CD4-positive, alpha-beta T cell treated with Interleukin-15 for 1 hour (primary cell): Measurements from ENCODE around the gene NFXL1.
"Not testable (repeated sequence)": the region's sequence is repeated elsewhere in the genome, so short reads cannot be mapped to it uniquely, and the experiment has no call there.

Experiments
- DNase-seq: peaks from one replicate; pipeline ENCODE4 v3.0.0-alpha.2; 2020

The NFXL1 gene

DNA sequence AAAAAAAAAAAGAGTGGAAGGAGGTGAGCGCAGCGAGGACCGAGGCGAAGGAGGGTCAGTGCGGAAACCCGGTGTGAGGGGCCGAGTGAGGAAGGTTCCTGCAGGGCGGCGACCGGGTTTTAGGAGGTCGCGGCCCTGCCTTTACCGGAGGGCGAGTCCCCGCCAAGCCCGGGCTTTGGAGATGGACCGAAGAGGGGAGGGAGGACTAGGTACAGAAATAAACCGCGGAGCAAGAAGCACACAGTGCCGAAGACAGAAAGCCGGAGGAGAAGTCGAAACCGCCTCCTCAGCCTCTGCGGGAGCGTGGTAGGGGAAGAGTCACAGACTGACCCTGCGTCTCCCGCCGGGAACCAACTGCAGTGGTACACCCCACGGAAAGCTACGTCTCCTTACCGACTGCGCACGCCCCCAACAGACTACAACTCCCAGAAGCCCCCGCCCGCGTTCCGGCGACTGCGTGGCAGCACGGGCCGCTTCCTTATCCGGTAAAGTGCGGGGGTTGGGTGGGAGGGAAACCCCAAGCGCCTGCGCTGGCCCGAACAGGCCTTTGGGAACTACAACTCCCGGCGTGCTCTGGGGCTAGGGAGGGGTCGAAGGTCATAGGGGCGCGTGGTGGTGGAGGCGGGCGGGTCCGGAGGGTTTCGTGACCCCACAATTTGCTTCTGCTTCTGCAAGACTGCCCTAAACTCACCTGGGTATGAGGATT is at the start of gene NFXL1:
TSS of gene NFXL1 (minus strand) at position 364 of the 706 bp plus-strand sequence. CDS start 380 bp downstream, outside the sequence.
- DNase-seq = peak; percentile 96

DNA sequence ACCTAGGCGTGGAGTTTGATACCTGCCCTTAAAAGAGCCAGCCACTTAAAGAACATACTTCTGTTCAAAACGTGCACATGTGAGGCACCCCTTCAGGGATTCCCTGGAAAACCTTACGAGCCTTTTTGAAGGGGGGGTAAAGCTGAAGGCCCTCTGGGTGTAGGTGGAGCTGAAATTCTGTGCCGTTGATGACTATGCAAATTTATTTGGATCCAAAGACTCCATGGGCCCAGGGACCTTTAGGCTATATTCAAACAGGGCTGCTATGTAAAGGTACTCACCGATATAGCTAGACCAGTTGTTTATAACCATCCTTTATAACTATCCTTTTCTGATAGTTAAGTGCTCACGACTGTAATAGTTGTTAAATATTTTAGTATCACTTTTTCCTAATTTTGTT is 40.3 kb upstream of the NFXL1 start:
- DNase-seq = no peak

DNA sequence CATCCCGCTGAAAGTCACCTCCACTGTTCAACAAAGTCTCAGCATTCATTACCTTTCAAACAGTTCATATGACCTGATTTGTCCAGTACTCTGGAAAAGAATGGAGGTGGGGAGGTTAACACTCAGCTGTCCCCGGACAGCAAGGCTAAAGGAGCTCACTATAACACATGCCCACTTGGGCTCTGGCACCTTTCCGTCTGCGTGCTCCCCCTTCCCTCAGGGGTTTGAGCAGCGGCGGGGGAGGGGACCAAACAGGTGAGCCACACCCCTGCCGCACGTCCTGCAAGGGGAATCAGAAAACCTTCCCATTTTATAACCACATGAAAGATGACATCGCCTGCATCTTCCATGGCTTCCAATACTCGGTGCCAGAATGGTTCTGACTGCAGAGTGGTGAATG is 39.9 kb upstream of the NFXL1 start:
- DNase-seq = no peak

DNA sequence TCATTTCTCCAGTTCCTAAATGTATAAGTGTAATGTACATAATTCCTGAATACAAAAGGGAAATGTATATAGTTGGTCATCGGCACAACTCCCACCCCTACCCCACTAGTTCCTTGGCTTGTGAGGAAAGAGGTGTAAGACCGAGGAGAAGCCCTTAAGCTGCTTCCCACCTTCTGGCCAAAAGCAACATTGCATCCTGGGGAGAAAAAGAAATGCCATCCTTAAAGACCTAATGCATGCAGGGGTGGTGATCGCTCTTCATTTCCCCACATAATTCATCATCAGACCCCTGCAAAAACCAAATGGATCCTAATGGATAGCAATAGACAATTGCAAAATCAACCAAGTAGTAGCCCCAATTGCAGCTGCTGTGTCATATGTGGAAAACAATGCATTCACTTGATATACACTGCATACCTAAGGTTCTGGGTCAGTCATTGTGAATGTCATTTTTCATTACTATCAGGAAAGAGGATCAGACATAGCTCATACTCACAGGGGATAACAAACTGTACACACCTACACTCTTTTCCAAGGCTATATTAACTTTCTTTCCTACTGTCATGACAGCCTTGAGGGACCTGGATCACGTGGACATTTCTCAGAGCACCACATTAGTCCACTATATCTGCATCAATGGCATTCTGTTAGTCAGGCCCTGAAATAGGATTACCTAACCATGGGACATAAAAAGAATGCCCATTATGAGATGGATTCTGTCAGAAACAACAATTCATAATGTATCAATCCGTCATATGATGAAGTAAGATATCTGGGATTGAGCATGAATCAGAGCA is 31.7 kb upstream of the NFXL1 start:
- no peak for DNase-seq

DNA sequence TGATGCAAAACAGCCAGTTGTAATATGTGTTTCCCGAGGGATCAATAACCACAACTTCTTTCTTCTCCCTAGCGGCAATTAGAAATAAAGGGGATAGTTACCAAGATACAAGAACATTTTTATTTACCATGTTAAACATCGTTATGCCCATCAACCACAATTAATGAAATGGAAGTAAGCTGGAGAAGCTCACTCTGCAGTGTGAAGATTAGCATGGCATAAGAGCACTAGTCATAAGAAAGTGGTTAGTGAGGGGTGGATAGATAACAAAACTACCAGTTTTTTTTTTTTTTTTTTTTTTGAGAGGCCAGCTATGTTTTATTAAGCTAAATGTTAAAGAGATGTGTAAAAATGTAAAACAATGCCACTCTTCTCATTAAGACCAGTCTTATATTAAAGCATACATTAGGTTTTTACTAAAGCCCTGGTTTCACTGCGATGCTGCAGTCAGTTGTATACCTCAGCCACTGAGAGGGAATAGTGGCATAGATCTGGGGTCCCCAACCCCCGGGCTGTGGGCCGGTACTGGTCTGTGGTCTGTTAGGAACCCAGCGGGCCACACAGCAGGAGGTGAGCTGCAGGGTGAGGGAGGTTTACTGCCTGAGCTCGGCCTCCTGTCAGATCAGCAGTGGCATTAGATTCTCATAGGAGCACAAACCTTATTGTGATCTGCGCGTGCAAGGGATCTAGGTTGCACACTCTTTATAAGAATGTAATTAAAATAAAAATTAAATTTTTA is 27.9 kb upstream of the NFXL1 start:
- no peak for DNase-seq

DNA sequence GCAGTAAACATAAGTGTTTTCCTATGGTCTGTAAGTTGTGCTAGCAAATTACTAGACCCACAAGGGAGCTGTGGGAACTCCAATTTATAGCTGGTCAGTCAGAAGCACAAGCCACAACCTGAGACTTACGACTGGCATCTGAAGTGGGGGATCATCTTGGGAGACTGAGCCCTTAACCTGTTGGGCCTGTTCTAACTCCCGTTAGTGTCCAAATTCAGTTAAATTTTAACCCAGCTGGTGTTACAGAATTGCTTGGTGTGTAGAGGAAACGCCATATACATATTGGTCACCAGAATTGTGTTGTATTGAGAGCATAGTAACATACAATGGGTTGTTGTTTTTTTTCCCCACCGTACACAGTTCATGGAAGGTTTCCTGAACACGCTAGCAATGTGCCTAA is 25.1 kb upstream of the NFXL1 start:
- DNase-seq = no peak

DNA sequence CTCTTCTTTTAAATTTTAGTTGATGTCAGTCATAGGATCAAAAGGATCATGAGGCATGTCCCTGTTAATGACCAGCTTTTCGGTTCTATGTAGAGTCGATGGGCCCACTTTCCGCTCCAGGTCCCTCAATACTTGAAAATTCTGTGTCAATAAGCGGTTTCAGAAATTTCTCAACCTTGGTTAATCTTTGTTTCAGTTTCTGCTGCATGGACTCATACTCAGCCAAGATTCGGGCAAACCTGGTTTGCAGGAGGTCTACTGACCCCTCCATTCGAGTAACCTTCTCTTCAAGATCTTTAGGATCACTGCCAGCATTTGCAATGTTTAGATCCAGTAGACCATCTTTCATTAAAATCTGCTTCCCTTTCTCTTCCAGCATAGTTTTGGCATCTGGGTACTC is 22.0 kb upstream of the NFXL1 start:
- no peak for DNase-seq

DNA sequence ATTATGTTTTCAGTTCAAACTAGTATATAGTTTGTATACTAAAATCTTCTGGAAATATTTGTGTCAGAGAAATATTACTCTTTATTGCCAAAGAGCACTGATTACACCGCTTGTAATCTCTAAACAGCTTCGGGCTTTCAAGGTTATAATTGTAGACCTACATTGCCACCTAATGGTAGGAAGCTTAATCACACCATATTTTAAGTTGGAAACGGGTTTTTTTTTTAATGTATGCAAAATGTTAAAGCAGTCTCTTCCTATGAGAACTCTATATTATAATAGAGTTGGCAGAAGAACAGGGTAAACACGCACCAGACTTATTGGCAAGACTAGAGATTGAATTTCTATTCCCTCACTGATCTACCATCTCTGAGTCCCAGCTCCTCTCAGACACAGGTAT is 19.5 kb upstream of the NFXL1 start:
- DNase-seq = no peak

DNA sequence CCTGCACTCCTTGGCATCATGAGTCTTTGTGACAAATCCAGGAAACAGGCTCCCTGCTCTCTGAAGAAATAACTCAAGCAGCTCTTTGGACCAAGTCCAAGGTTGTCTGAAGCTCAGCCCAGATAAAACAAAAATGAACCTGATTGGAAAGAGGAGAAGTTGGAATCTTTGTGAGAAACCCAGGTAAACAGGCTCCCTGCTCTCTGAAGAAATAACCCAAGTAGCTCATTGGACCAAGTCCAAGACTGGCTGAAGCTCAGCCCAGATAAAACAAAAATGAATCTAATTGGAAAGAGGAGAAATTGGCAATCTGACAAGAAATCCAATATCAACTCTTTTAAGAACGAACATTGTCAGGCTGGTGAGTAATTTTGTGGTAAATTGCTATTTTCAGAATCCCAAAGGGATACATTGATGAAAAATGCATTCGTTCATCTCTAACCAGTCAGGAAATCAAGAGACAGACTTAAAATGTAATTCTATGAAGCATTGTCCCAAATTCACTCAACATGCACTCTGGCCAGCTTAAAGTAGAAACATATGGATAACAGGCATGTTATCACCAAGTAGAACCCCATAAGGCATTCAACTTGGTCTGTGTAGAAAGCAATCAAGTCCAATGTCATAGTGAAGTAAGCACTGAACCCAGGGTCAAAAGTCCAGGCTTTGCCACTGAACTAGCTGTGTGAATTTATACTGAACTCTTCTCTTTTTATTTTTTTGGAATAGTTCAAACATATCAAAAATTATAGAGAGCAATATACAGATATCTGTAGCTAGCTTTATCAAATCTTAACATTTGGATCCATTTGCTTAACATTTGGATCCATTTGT is 16.8 kb upstream of the NFXL1 start:
- DNase-seq = no peak

DNA sequence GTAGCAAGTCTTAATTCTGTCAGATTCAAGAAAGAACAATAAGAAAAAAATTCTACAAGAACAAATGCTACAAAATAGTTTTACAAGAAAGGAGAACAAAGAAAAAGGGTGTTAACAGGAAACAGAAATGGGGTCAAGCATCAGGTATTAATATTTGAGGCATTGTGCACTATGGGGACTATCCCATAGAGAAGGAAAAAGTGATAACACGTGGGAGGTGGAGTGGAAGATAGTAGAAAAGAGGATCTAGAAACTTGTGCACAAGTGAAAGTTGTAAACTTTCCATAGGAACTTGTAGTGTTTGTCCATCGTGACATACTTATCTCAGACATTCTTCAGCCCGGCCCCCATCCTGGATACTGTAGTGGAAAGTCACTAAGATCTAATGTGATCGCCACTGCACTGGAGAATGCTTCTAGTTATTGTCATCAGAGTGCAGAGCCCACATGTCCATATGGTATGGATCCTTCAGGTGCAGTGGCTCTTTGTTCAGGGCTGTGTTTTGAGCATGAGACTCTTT is 15.4 kb upstream of the NFXL1 start:
- DNase-seq = no peak

DNA sequence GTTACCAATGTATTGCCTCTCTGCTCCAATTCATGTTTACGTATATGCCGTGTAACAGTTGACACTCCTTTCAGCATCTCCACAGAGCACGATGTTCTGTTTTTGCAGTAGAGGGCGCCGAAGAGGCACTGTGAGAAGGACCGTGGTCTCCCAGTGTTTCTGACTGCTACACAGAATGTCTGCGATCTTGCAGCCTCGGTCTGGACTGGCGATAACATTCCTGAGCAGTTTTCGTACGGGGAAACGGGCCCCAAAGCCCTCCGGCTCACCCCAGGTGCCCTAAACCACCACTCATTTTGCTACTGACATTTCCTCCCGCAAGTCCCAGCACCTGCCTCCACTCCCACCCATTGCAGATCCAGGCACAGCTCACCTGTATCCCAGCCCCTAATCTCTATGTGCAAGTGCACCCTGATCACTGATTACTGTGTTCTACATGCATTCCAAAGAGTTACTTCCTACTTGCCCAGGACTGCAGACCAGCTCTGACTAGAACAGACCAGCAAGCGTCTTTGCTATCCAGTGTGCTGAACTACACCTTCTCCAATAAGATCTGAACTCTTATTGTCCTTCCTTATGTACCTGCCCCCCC is 12.4 kb upstream of the NFXL1 start:
- peak; percentile 37 for DNase-seq

DNA sequence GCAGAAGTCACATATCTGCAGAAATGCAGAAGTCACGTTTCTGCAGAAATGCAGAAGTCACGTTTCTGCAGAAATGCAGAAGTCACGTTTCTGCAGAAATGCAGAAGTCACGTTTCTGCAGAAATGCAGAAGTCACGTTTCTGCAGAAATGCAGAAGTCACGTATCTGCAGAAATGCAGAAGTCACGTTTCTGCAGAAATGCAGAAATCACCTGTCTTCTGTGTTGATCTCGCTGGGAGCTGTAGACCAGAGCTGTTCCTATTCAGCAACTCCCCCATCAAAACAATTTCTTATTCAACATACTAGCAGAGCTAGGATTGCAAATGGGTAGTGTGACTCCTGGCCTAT is 8.9 kb upstream of the NFXL1 start:
- DNase-seq = peak; percentile 45

DNA sequence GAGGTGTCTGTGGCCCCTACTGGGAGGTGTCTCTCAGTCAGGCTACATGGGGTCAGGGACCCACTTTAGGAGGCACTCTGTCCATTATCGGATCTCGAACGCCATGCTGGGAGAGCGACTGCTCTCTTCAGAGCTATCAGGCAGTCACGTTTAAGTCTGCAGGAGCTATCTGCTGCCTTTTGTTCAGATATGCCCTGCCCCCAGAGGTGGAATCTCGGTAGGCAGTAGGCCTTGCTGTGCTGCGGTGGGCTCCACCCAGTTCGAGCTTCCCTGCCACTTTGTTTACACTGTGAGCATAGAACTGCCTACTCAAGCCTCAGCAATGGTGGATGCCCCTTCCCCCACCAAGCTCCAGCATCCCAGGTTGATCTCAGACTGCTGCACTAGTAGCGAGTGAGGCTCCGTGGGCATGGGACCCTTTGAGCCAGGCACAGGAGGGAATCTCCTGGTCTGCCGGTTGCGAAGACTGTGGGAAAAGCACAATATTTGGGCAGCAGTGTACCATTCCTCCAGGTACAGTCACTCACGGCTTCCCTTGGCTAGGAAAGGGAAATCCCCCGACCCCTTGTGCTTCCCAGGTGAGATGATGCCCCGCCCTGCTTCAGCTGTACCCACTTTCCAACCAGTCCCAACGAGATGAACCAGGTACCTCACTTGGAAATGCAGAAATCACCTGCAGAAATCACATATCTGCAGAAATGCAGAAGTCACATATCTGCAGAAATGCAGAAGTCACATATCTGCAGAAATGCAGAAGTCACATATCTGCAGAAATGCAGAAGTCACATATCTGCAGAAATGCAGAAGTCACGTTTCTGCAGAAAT is 8.3 kb upstream of the NFXL1 start:
- DNase-seq = not testable (repeated sequence)

DNA sequence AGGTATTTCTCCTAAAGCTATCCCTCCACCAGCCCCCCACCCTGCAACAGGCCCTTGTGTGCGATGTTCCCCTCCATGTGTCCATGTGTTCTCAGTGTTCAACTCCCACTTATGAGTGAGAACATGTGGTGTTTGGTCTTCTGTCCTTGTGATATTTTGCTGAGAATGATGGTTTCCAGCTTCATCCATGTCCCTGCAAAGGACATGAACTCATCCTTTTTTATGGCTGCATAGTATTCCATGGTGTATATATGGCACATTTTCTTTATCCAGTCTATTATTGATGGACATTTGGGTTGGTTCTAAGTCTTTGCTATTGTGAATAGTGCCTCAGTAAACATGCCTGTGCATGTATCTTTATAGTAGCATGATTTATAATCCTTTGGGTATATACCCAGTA is 2.8 kb upstream of the NFXL1 start:
- not testable (repeated sequence) for DNase-seq

DNA sequence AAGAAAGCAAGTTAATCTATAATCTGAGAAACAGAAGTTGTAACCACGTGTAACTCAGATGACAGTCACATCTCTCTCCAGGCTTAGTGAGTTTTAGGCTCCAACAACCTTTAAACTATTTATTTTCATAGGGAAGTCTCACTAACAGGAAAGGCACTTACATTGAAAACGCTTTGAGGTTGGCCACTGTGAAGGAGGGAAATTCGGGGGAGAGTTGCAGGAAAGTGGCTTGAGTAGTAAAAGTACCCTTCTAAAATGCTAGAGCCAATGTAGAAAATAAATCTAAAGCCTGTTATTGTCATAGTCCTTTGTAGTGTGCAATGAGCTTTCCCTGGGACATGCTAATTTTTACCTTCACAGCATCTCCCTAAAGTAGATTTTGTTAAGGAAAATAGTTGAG is 995 bp upstream of the NFXL1 start:
- no peak for DNase-seq

DNA sequence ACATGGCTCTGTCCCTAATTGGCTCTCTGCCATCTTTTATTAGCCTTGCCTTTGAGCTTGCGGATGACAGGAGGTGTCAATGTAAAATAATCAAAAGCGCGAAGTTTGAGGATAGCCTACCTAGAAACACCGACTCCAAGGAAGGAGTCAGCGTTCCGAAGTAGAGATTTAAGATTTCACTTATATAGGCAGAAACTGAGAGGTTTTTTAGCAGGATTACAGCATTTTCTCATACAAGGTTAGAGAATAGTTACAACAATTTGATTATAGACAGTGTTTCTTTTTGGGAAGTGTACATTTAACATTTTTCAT is 499 bp upstream of the NFXL1 start:
- no peak for DNase-seq

DNA sequence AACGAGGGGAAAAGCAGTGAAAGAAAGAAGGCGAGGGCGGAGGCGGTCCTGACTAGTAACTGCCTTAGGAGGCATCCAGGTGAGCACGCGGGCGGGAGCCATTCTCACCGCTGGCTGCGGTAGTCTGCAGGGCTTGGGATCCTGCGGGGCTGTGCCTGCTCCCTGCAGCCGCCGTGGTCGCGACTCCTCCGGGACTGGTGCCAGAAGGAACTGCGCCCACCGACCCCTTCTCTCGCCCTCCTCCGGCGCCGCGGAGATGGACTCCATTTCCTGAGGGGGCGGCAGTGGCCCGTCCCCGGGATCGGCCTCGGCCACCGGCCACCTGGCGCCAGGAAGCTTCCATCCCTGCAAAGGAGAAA is 543 bp downstream of the NFXL1 start:
- DNase-seq = no peak

DNA sequence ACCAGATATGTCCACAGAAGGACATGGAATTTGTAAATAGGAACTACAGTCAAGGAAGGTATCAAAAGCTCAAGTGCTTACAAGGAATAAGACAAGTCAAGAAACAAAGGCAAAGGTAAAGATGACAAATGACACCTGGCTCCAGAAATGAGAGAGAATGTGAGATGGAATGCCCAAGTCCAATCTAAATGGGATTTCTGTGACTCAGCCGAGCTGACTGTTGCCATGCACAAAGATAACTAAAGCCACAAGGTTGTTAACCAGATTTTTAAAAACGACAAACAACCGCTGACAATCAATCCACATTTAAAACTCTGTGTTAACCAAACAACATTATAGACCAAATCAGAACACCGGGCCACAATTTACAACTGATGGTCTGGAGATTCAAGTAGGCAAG is 1.1 kb downstream of the NFXL1 start:
- DNase-seq = no peak

DNA sequence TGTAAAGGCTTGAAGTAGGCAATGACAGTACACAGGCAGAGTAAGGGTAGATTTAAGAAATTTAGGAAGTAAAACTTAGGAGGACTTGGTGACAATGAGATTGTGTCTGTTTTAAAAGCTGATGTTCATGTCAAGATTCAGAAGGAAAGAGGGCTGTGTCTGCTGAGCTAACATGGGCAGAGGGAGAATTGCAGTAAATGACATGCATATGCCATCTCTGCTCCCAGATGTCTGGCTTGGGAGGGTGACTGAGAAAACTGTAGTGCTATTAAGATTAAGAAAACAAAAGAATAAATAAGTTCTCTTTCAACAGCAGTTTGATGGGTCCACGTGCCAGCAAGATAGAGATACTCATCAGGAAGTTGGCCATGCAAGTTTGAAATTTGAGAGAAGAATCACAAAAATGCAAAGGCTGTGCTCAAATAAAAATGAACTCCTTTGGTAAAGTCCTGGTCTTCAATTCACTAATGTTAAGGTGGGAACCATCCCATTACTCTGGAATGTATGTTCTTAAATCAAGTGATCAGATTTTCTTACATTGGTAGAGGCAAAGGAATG is 7.2 kb downstream of the NFXL1 start:
- DNase-seq = no peak

DNA sequence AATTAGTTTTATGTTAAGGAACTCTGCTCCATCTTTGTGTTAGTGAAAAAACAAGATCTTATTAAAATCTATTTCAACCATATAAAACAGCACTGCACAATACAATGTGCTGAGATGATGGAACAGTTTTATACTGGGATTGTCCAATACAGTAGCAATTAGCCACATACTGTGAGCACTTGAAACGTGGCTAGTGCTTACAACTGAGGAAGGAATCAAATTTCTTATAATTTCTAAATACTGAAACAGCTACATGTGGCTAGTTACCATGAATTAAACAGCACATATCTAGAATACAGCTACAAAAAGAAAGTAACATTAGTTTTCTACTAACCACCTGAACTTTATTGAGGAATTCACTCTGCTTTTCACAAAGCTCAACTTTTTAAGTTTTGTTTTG is 14.7 kb downstream of the NFXL1 start:
- no peak for DNase-seq

DNA sequence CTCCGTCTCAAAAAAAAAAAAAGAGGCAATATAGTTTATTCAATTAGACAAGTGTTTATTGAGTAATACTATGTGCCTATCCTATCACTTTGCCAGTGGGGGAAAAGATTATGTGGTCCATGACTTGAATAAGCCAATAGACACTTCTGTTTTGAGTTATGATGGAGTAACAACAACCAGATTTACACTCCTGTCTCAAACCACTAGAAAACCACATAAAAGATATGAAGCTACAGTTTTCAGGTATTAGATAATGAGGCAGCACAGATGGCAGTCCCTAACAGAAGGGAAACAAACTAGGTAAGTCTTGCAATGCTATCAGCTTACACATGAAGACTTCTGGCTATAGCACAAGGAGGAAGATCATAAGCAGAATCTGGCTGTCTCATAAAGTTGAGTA is 22.5 kb downstream of the NFXL1 start:
- DNase-seq = no peak
